ENCODE measurements around the gene SNX33.

DNA sequence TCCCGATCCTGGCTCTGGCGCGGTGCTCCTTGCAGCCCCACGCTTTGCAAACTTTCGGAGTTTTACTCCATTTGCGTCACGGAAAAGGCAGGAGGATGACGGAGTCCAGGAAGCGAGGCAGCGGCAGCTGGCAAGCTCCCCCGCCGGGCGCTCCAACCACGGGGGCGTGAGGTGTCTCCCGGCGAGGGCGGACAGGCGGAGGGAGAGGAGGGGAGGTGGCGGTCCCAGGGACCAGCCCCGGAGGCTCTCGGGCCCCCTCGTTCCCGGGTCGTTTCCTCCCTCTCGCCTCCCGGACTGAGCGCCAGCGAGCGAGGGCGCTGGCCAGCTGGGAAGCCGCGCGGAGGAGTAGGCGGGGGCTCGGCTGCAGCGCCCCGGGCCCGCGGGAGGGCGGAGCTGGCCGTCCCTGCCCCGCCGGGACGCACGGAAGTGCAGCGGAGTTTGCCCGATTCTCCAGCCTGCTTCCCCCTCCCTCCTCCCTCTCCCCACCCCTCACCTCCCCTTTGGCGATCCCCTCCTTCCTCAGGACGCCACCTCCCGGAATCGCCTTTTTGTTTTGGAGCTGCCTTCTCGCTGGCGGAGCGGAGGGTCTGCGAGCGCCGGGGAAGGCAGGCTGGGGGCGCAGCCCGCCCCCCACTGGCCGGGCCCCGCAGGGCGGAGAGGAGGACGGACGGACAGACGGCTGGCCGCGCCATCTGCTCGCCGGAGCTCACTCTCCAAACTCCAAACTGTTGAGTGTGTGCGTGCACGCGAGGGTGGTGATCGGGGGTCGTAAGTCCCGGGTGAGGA, at the start of gene SNX33:
- TF ChIP-seq EZH2 (IDR thresholded peaks at IDR 0.05; ENCODE audit: borderline replicate concordance, low read depth, low read length, severe bottlenecking): no peak
- peak; percentile 55 for TF ChIP-seq CTCF (IDR thresholded peaks at IDR 0.05; ENCODE audit: borderline replicate concordance, extremely low read depth, low read length, poor library complexity, severe bottlenecking)
